Measurements from ENCODE around the gene DDX39B. TPM values are rescaled to one million over a fixed set of nuclear protein-coding genes. Genes with fewer than 3 reads are reported as not detected.
"Not testable (repeated sequence)": the region's sequence is repeated elsewhere in the genome, so short reads cannot be mapped to it uniquely, and the experiment has no call there.

DDX39B gene
- 100 to 1,000 TPM; 107 to 198 (median 144) TPM for total RNA-seq

DNA sequence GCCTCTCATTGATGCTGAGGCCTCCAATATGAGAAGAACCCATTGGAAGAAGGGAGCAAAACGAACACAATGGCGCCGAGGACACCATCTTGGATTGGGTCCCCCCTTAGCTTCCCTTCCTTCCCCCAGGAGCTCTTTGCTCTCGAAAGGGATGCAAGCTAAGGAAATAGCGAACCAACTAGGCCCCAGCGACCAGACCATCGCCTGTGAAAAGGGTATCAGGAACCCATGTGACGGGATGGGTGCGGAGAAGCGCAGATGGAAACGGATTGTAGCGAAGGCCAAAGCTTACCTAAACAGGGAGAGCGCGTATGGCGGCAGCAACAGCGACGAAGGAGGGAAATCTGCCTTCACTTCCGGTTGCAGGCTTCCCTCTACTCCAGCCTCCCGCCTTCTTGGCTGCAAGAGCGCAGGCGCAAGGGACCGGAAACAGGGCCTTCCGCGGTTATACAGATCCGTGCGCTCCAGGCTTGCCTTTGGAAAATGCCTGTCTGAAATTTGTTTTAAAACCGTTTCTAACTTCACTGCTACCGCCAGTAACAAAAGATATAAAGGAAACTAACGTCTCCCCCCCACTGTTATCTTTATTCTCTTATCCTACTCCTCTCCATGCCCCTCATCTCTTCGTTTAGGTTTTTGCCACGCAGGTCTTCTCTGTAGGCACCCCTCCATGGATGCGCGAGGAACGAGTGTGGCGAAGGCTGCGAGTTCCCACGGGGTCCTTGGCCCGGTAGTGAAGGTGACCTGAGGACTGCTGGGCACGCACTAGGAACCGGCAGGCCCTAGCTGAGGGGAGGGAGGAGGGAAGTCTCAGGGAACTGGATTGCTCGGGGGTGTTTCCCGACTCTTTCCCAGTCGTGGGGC lies at the start of gene DDX39B:
DDX39B (minus strand) TSS at position 346 of the 864 bp plus-strand sequence. CDS start 1,471 bp downstream, outside the sequence.
- in situ Hi-C loops (cut with MboI; ENCODE audit: low sequenced_read_pairs in 4 of 4) = loop anchor here (5.0 to 25.0 kb wide), 5 partner anchors 53 to 645 kb away; partner anchors contain the start of genes AGER (in 1 of the 4), AGPAT1 (in 1 of the 4), GPSM3 (in 1 of the 4) and NCR3 (in 1 of the 4)

DNA sequence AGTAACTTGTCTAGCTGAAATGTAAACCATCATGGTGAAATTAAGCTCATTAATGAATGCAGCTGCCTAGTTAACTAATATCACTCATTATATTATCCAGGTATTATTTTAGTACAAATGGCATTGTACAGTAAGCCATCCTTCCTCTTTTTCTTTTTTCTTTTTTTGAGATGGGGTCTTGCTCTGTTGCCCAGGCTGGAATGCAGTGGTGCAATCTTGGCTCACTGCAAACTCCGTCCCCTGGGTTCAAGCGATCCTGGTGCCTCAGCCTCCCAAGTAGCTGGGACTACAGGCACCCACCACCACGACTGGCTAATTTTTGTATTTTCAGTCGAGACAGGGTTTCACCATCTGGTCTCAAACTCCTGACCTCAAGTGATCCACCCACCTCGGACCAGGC lies 48.9 kb upstream of the DDX39B start:
- intact Hi-C loops (cut with DNase I; ENCODE audit: low total_unique reads); H3K9me3 ChIP-seq; H3K4me1 ChIP-seq; H3K36me3 ChIP-seq; DNase-seq; H3K27me3 ChIP-seq; H3K27ac ChIP-seq; H3K4me3 ChIP-seq; ATAC-seq: not testable (repeated sequence)
- in situ Hi-C loops (cut with MboI; ENCODE audit: low sequenced_read_pairs in 4 of 4) = loop anchor here in 1 of 4 donors (10.0 kb wide), 1 partner anchor 46 kb away; the partner anchor contains the start of genes ATP6V1G2, DDX39B and NFKBIL1

More for the DNA sequence above, at the start of gene DDX39B:
- Histone ChIP-seq H3K4me1 (peaks cover 31 to 38% of the 10 kb centered on the region in 2 donors), H3K9me3 (no peaks in the 10 kb centered on the region), H3K27me3 (no peaks in the 10 kb centered on the region), H3K36me3 (peaks cover 0 to 34% of the 10 kb centered on the region in 2 donors), H3K27ac (peak within 1 kb of the TSS; percentile 96 to 98 (median 96)), H3K4me3 (peak within 1 kb of the TSS; percentile 81 to 91 (median 85))
- ATAC-seq = peak; percentile 94 to 95
- intact Hi-C loops (cut with DNase I; ENCODE audit: low total_unique reads) = loop anchor here (1.0 to 10.0 kb wide), 7 partner anchors 45 to 1477 kb away; partner anchors contain the start of genes BAG6, EHMT2, MICB and MRPS18B
- peak; percentile 96 to 97 for DNase-seq
- TF ChIP-seq, protein P1, sequence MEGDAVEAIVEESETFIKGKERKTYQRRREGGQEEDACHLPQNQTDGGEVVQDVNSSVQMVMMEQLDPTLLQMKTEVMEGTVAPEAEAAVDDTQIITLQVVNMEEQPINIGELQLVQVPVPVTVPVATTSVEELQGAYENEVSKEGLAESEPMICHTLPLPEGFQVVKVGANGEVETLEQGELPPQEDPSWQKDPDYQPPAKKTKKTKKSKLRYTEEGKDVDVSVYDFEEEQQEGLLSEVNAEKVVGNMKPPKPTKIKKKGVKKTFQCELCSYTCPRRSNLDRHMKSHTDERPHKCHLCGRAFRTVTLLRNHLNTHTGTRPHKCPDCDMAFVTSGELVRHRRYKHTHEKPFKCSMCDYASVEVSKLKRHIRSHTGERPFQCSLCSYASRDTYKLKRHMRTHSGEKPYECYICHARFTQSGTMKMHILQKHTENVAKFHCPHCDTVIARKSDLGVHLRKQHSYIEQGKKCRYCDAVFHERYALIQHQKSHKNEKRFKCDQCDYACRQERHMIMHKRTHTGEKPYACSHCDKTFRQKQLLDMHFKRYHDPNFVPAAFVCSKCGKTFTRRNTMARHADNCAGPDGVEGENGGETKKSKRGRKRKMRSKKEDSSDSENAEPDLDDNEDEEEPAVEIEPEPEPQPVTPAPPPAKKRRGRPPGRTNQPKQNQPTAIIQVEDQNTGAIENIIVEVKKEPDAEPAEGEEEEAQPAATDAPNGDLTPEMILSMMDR (IDR thresholded peaks at IDR 0.05 in 4 of 5, conservative IDR thresholded peaks at IDR 0.05 in 1 of 5) = no peak
- TF ChIP-seq POLR2A (IDR thresholded peaks at IDR 0.05) = peak; percentile 72 to 77

DNA sequence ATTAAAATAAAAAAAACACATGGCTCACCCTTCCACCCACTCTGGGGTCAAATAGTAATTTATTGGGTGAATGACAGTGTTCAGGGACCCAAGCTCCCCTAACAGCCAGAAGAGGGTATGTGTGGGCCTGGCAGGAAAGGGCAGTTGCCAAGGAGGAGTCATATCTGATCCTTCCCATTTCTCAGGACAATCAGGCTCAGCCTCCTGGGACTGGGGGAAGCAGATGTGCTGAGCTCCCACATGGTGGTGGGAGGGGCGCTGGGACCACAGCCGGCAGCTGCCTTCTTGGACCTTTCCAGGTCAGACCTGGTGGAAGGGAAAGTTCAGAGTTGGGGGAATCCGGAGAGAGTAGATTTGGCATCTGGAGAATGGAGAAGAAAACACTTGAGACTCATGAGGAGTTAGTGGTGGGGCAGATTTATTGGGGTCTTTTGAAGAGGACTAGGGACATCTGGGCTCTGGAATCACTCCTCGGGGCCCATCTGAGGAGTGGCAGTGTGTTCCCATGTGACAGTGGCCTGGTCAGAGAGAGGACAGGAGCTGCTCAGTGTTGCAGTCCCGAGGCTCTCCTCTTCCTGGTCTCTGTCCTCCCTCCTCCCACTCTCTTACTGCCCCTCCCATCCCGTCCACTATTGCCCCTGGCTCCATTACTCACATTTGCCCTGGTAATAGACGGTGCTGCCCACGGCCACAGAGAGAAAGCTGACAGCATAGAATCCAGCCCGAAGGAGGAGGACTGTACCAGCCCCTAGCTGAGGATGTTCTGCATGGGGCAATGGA lies 47.3 kb upstream of the DDX39B start:
- no peak overlapping the region for H3K27ac ChIP-seq
- in situ Hi-C loops (cut with MboI; ENCODE audit: low sequenced_read_pairs in 4 of 4) = no loop called here
- no peak for ATAC-seq

DNA sequence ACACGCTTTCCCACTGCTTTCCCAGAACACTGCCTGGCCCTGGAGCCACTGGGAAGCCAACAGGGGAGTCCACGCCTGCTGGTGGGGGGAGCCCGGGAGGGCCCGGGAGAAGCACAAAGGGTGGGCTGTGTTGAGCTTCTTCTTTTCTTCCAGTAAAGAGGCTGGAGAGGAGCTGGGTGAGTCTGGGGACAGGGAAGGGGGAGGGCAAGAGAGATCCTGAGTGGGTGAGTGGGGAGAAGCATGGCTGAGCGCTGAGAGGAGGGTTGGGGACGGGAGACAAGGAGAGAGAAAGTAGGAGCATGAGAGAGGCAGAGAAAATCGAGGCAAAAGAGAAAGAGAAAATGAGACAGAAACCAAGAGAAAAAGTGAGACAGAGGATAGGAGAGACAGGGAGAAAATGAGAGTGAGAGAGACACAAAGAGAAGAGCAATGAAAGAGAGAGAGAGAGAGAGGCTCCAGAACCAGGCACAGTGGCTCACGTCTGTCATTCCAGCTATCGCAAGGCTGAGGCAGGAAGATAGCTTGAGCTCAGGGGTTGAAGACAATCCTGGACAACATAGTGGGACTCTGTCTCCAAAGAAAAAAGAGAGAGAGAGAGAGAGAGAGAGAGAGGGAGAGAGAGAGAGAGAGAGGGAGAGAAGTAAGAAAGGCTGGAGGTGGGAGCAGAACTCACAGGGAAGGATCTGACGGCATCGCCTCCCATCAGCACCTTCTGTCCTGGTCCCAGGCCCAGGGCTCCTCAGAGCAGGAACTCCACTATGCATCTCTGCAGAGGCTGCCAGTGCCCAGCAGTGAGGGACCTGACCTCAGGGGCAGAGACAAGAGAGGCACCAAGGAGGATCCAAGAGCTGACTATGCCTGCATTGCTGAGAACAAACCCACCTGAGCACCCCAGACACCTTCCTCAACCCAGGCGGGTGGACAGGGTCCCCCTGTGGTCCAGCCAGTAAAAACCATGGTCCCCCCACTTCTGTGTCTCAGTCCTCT lies 46.3 kb upstream of the DDX39B start:
- no peak for TF ChIP-seq POLR2A (IDR thresholded peaks at IDR 0.05)
- TF ChIP-seq, protein P1 (IDR thresholded peaks at IDR 0.05 in 4 of 5, conservative IDR thresholded peaks at IDR 0.05 in 1 of 5) = no peak
- Histone ChIP-seq H3K36me3 (no peaks in the 10 kb centered on the region), H3K27me3 (peaks cover 0 to 5% (median 0%) of the 10 kb centered on the region in 3 donors), H3K4me3 (no peak overlapping the region), H3K4me1 (no peaks in the 10 kb centered on the region), H3K27ac (no peak overlapping the region), H3K9me3 (no peaks in the 10 kb centered on the region)
- no peak for DNase-seq
- intact Hi-C loops (cut with DNase I; ENCODE audit: low total_unique reads) = no loop called here
- in situ Hi-C loops (cut with MboI; ENCODE audit: low sequenced_read_pairs in 4 of 4) = no loop called here
- no peak for ATAC-seq

More for the DNA sequence above, 47.3 kb upstream of the DDX39B start:
- Histone ChIP-seq H3K4me3 (no peak overlapping the region), H3K4me1 (no peaks in the 10 kb centered on the region), H3K9me3 (no peaks in the 10 kb centered on the region), H3K36me3 (no peaks in the 10 kb centered on the region), H3K27me3 (peaks cover 0 to 5% (median 0%) of the 10 kb centered on the region in 3 donors)
- intact Hi-C loops (cut with DNase I; ENCODE audit: low total_unique reads) = no loop called here
- TF ChIP-seq, protein P1 (IDR thresholded peaks at IDR 0.05 in 4 of 5, conservative IDR thresholded peaks at IDR 0.05 in 1 of 5) = no peak
- no peak for TF ChIP-seq POLR2A (IDR thresholded peaks at IDR 0.05)
- no peak for DNase-seq

Measured in gastrocnemius medialis (tissue), 4 donors.